Psoas muscle (tissue), 8 donors: Measurements from ENCODE around the gene TRIM17. TPM values are rescaled to one million over a fixed set of nuclear protein-coding genes. Genes with fewer than 3 reads are reported as not detected.

Experiments
- ATAC-seq, 4 donors: fragments of 200-7000 bp; cut with Tn5 transposase; one replicate each; pipeline ENCODE4 v1.9.1; 2020; ENCODE audit warnings: moderate library complexity in 3 of 4, mild to moderate bottlenecking in 2 of 4
- DNase-seq, 2 donors: peaks; one replicate each; pipeline ENCODE4 v3.0.0-alpha.2; 2020
- H3K27ac ChIP-seq: fragments of 200-600 bp; one replicate; pipeline ENCODE4 v1.8.0; 2022
- H3K27me3 ChIP-seq, 3 donors: fragments of 200-600 bp in 1 of 3; one replicate each; pipeline versions ENCODE4 v1.6.1 to v1.8.0; 2013 to 2022; ENCODE audit warnings: low read length in 2 of 3, mild to moderate bottlenecking in 2 of 3, moderate library complexity in 1 of 3; ENCODE audit not compliant: insufficient read depth in 3 of 3
- H3K36me3 ChIP-seq, 2 donors: fragments of 200-600 bp in 1 of 2; one replicate each; pipeline versions ENCODE4 v1.6.1 to v1.8.0; 2013 to 2022; ENCODE audit warnings: low read depth in 1 of 2, mild to moderate bottlenecking in 1 of 2, moderate library complexity in 1 of 2; ENCODE audit not compliant: insufficient read depth in 1 of 2
- H3K4me1 ChIP-seq: fragments of 200-600 bp; one replicate; pipeline ENCODE4 v1.8.0; 2022
- H3K4me3 ChIP-seq: fragments of 200-600 bp; one replicate; pipeline ENCODE4 v1.8.0; 2022; ENCODE audit warnings: mild to moderate bottlenecking
- H3K9me3 ChIP-seq: fragments of 200-600 bp; one replicate; pipeline ENCODE4 v1.8.0; 2022
- WGBS, 3 donors: extraction: QIAGEN DNeasy Blood & Tissue Kit; methylation state at CpG; one replicate each; pipeline versions ENCODE4 v1.1.6 to v1.1.7; 2013; 5-methylcytosine and 5-hydroxymethylcytosine counted together
- intact Hi-C, 2 donors: fragments of 100-400 bp; cut with DNase I; formaldehyde crosslinking; loops; one replicate each; pipeline versions ENCODE4 v1.11.0 to v1.14.2; 2022
- polyA plus RNA-seq, 3 donors: library from polyadenylated mRNA; stranded (reverse); fragments of 200-250 nt; gene quantifications; one replicate each; pipeline ENCODE4 v1.2.3, GENCODE V29; 2013
- total RNA-seq, 4 donors: library from RNA; stranded (reverse); fragmentation: NEBNext Ultra II Directional in 2 of 4; extraction: Animal tissue kit (Norgen Biotek cat#: 25700) in 2 of 4; gene quantifications; one replicate each; pipeline versions ENCODE4 v1.2.1 to v1.2.4, GENCODE V29; 2021 to 2023
- TF ChIP-seq, protein P1 (sequence below): fragments of 200-600 bp; IDR thresholded peaks from one replicate; pipeline ENCODE4 v1.8.0; 2022; ENCODE audit warnings: antibody characterized with exemption
- donor health status: healthy with polysubstance abuse.
- donor health status: DM: no; HTN: no; CAD: no; lungs with moderate emphysema.
- donor health status: Bipolar disorder and iron deficiency.
- donor health status: healthy.
- donor health status: DM: yes; HTN: yes; CAD: no.
- donor health status: DM: no; HTN: no; CAD: no.
- donor health status: DM: no; HTN: no; CAD: no.
- donor health status: DM: yes; HTN: yes; CAD: no.

Gene TRIM17
- total and polyA plus RNA-seq, 7 donors = 0.03 TPM; not detected in 6

GRCh38 chr1:228366062-228366865 lies 50.4 kb downstream of the TRIM17 start:
- ATAC-seq = no peak
- H3K27ac ChIP-seq = no peak overlapping the region

GRCh38 chr1:228365271-228366061 lies 51.2 kb downstream of the TRIM17 start:
- 69 to 73% (median 72%) methylated on average over 20 of the region's 20 CpGs for WGBS, 3 donors
- Histone ChIP-seq H3K4me1 (peaks cover 7% of the 10 kb centered on the region), H3K27ac (peak overlapping the region; percentile 23), H3K9me3 (no peaks in the 10 kb centered on the region), H3K27me3 (no peaks in the 10 kb centered on the region), H3K4me3 (no peak overlapping the region), H3K36me3 (peaks cover 3 to 93% of the 10 kb centered on the region in 2 donors)
- DNase-seq = peak; percentile 12 to 53
- no peak for ATAC-seq
- TF ChIP-seq, protein P1, sequence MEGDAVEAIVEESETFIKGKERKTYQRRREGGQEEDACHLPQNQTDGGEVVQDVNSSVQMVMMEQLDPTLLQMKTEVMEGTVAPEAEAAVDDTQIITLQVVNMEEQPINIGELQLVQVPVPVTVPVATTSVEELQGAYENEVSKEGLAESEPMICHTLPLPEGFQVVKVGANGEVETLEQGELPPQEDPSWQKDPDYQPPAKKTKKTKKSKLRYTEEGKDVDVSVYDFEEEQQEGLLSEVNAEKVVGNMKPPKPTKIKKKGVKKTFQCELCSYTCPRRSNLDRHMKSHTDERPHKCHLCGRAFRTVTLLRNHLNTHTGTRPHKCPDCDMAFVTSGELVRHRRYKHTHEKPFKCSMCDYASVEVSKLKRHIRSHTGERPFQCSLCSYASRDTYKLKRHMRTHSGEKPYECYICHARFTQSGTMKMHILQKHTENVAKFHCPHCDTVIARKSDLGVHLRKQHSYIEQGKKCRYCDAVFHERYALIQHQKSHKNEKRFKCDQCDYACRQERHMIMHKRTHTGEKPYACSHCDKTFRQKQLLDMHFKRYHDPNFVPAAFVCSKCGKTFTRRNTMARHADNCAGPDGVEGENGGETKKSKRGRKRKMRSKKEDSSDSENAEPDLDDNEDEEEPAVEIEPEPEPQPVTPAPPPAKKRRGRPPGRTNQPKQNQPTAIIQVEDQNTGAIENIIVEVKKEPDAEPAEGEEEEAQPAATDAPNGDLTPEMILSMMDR = no peak
- intact Hi-C loops = no loop called here

More at GRCh38 chr1:228366062-228366865, 50.4 kb downstream of the TRIM17 start:
- TF ChIP-seq, protein P1 = no peak
- Histone ChIP-seq H3K4me1 (peaks cover 7% of the 10 kb centered on the region), H3K36me3 (peaks cover 3 to 93% of the 10 kb centered on the region in 2 donors), H3K27me3 (no peaks in the 10 kb centered on the region), H3K4me3 (no peak overlapping the region), H3K9me3 (no peaks in the 10 kb centered on the region)
- intact Hi-C loops = no loop called here
- DNase-seq = peak; percentile 7 to 52
- WGBS, 3 donors = 81 to 88% (median 82%) methylated on average over 22 to 23 of the region's 23 CpGs

GRCh38 chr1:228364706-228365213 lies 51.9 kb downstream of the TRIM17 start:
- ATAC-seq (no peak), DNase-seq (peak; percentile 12 to 58)
- Histone ChIP-seq H3K9me3 (no peaks in the 10 kb centered on the region), H3K4me1 (peaks cover 3% of the 10 kb centered on the region), H3K27me3 (no peaks in the 10 kb centered on the region), H3K27ac (peak overlapping the region; percentile 30), H3K36me3 (peaks cover 3 to 93% of the 10 kb centered on the region in 2 donors), H3K4me3 (no peak overlapping the region)
- WGBS, 3 donors = 53 to 75% (median 54%) methylated on average over 18 to 19 of the region's 19 CpGs
- TF ChIP-seq, protein P1 = no peak
- intact Hi-C loops = no loop called here

DNA sequence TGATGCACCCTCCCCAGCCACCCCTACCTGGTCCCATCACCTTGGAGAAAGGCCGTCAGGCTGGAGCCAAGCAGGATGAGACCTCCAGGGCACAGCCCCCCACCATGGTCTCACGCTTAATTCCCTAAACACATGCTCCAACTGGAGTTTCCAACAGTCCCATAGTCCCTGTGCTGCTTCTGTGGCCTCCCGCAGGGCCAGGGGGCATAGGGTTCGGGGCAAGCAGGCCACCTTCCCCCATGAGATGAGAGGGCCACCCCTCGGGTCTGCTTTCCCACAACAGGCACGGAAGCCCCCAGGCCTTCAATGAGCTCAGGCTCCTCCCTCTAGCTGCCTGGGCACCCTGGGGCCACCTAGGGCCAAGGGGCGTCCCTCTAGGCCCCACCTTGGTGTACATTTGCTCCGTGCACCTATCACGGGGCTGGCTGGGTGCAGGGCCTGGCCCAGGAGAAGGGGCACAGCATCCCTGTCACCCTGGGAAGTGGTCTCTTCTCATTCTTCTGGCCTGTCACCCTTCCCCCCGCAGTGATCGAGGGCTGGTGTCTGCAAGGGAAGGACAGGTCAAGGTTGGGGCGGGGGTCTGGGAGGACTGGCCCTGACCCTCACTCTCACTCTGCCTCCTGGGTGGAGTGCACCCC lies 52.5 kb downstream of the TRIM17 start:
- intact Hi-C loops = no loop called here
- TF ChIP-seq, protein P1 = no peak
- Histone ChIP-seq H3K27ac (peak overlapping the region; percentile 30), H3K4me3 (no peak overlapping the region), H3K27me3 (no peaks in the 10 kb centered on the region), H3K4me1 (peaks cover 3% of the 10 kb centered on the region), H3K36me3 (peaks cover 3 to 92% of the 10 kb centered on the region in 2 donors), H3K9me3 (no peaks in the 10 kb centered on the region)
- WGBS, 3 donors = 68 to 78% (median 71%) methylated on average over 11 to 12 of the region's 12 CpGs
- DNase-seq (peak; percentile 10 to 50), ATAC-seq (no peak)
